HCT116 (cell line): ENCODE results near the gene TLE7. TPM values are rescaled to one million over a fixed set of nuclear protein-coding genes. Genes with fewer than 3 reads are reported as not detected.

Experiments
- ATAC-seq: fragments of 200-7000 bp; cut with Tn5 transposase; 2 replicates; pipeline ENCODE4 v1.9.1; 2020; ENCODE audit warnings: mild to moderate bottlenecking, moderate library complexity
- BruUV-seq: library from RNA; stranded (reverse); fragments of 400-500 nt; replicated peaks from 2 replicates; lab custom pipeline; 2021; lab: Mats Ljungman, UMichigan
- CTCF ChIA-PET: fragments of 300-600 bp; sonication (Branson Sonifier 250); formaldehyde crosslinking; loops from one replicate; lab custom pipeline; 2021; ENCODE audit warnings: antibody characterized with exemption; lab: Charles Lee
- POLR2A ChIA-PET: fragments of 300-600, 350-600 bp; sonication (Branson Sonifier 250); formaldehyde crosslinking; loops from one replicate; lab custom pipeline; 2021; ENCODE audit warnings: antibody characterized with exemption; lab: Charles Lee
- RAD21 ChIA-PET, 2 experiments: fragments of 300-600 bp; sonication (Branson Sonifier 250); formaldehyde crosslinking; loops; one replicate each; lab custom pipeline; 2023; ENCODE audit warnings: low total read pairs in 2 of 2; ENCODE audit not compliant: uncharacterized antibody in 2 of 2, unreplicated experiment in 2 of 2, low non-redundant PET in 1 of 2; lab: Charles Lee
- DNase-seq: peaks from one replicate; pipeline ENCODE4 v3.0.0-alpha.2; 2010; ENCODE audit warnings: low read depth, low spot score
- H2AFZ ChIP-seq: fragments of 200-600 bp; shearing (Covaris generic), sonication (generic); 2 replicates; pipeline ENCODE4 v1.6.1; 2017; ENCODE audit warnings: low read depth, mixed run types, mixed read lengths, antibody characterized with exemption, low read length; ENCODE audit not compliant: poor library complexity, severe bottlenecking
- H3K27ac ChIP-seq: 2 replicates; pipeline ENCODE4 v1.5.1; 2012; ENCODE audit warnings: low read depth, low read length
- H3K27me3 ChIP-seq: fragments of 200-600 bp; sonication (generic); 2 replicates; pipeline ENCODE4 v1.6.1; 2016; ENCODE audit warnings: mixed run types, low read length, mixed read lengths; ENCODE audit not compliant: insufficient read depth
- H3K36me3 ChIP-seq, 2 experiments: fragments of 200-500 bp in 1 of 2; fragments of 200-600 bp in 1 of 2; sonication (Bioruptor generic) in 1 of 2; sonication (generic) in 1 of 2; 2 replicates each; pipeline versions ENCODE4 v1.5.1 to v1.6.1; 2014 to 2016; ENCODE audit warnings: low read length in 2 of 2, inconsistent platforms in 1 of 2, mixed read lengths in 1 of 2, mixed run types in 1 of 2; ENCODE audit not compliant: insufficient read depth in 2 of 2, control insufficient read depth in 1 of 2
- H3K4me1 ChIP-seq, 2 experiments: fragments of 200-600 bp in 1 of 2; sonication (generic) in 1 of 2; 2 replicates each; pipeline versions ENCODE4 v1.5.1 to v1.6.1; 2012 to 2017; ENCODE audit warnings: low read length in 2 of 2, inconsistent platforms in 1 of 2, mild to moderate bottlenecking in 1 of 2, mixed read lengths in 1 of 2, mixed run types in 1 of 2, moderate library complexity in 1 of 2; ENCODE audit not compliant: insufficient read depth in 2 of 2, control insufficient read depth in 1 of 2
- H3K4me2 ChIP-seq: fragments of 200-600 bp; sonication (generic); 2 replicates; pipeline ENCODE4 v1.6.1; 2017; ENCODE audit warnings: mixed run types, low read length, mixed read lengths
- H3K4me3 ChIP-seq, 2 experiments: fragments of 200-600 bp in 1 of 2; sonication (generic) in 1 of 2; replicated peaks in 1 of 2; 2 replicates each; pipeline ENCODE4 v1.5.1; 2011 to 2016; ENCODE audit warnings: low read length in 2 of 2, control low read depth in 1 of 2, low read depth in 1 of 2, mild to moderate bottlenecking in 1 of 2, mixed read lengths in 1 of 2, mixed run types in 1 of 2
- H3K79me2 ChIP-seq: fragments of 200-600 bp; sonication (generic); 2 replicates; pipeline ENCODE4 v1.6.1; 2017; ENCODE audit warnings: mild to moderate bottlenecking, mixed run types, low read length, moderate library complexity, mixed read lengths; ENCODE audit not compliant: insufficient read depth
- H3K9ac ChIP-seq: fragments of 200-600 bp; sonication (generic); 2 replicates; pipeline ENCODE4 v1.6.1; 2016; ENCODE audit warnings: low read length, mixed read lengths
- H3K9me2 ChIP-seq: fragments of 200-600 bp; sonication (generic), shearing (Covaris generic); 2 replicates; pipeline ENCODE4 v1.6.1; 2017; ENCODE audit warnings: mixed run types, mild to moderate bottlenecking, moderate library complexity; ENCODE audit not compliant: insufficient read depth
- H3K9me3 ChIP-seq, 2 experiments: fragments of 200-500 bp in 1 of 2; fragments of 200-600 bp in 1 of 2; sonication (Bioruptor generic) in 1 of 2; sonication (generic) in 1 of 2; 2 replicates each; pipeline ENCODE4 v1.6.1; 2014 to 2017; ENCODE audit warnings: low read length in 2 of 2, mixed read lengths in 2 of 2, inconsistent platforms in 1 of 2, low read depth in 1 of 2, mild to moderate bottlenecking in 1 of 2, mixed run types in 1 of 2, moderate library complexity in 1 of 2; ENCODE audit not compliant: control insufficient read depth in 1 of 2, insufficient read depth in 1 of 2
- H4K20me1 ChIP-seq: fragments of 200-600 bp; sonication (generic), shearing (Covaris generic); 2 replicates; pipeline ENCODE4 v1.6.1; 2017; ENCODE audit warnings: mixed run types, mild to moderate bottlenecking, moderate library complexity; ENCODE audit not compliant: insufficient read depth
- ATF3 ChIP-seq: IDR thresholded peaks from 2 replicates; pipeline ENCODE4 v1.6.1; 2012
- CBX3 ChIP-seq: IDR thresholded peaks from 2 replicates; pipeline ENCODE4 v1.6.1; 2012; ENCODE audit warnings: low read depth
- CEBPB ChIP-seq: IDR thresholded peaks from 2 replicates; pipeline ENCODE4 v1.6.1; 2012; ENCODE audit warnings: low read depth
- CTCF ChIP-seq, 3 experiments: fragments of 200-600 bp in 1 of 3; sonication (generic) in 1 of 3; IDR thresholded peaks in 2 of 3; conservative IDR thresholded peaks in 1 of 3; 2 replicates each; pipeline ENCODE4 v1.5.1; 2012 to 2017; ENCODE audit warnings: low read depth in 2 of 3, low read length in 2 of 3, antibody characterized with exemption in 1 of 3, borderline replicate concordance in 1 of 3, control low read depth in 1 of 3, mild to moderate bottlenecking in 1 of 3, mixed read lengths in 1 of 3, mixed run types in 1 of 3, moderate library complexity in 1 of 3; ENCODE audit not compliant: insufficient read depth in 1 of 3
- EZH2 ChIP-seq: fragments of 200-600 bp; sonication (generic); IDR thresholded peaks from 2 replicates; pipeline ENCODE4 v1.6.1; 2017; ENCODE audit warnings: antibody characterized with exemption, mixed run types
- EZH2phosphoT487 ChIP-seq: fragments of 200-600 bp; IDR thresholded peaks from 2 replicates; pipeline ENCODE4 v1.6.1; 2018; ENCODE audit warnings: antibody characterized with exemption, borderline replicate concordance
- FOSL1 ChIP-seq: IDR thresholded peaks from 2 replicates; pipeline ENCODE4 v1.6.1; 2012; ENCODE audit warnings: low read depth
- JUND ChIP-seq: IDR thresholded peaks from 2 replicates; pipeline ENCODE4 v1.6.1; 2012
- MAX ChIP-seq: IDR thresholded peaks from 2 replicates; pipeline ENCODE4 v1.6.1; 2012
- POLR2A ChIP-seq: IDR thresholded peaks from 2 replicates; pipeline ENCODE4 v1.7.0; 2011; ENCODE audit warnings: borderline replicate concordance; ENCODE audit not compliant: insufficient read depth, insufficient read length; ENCODE audit errors: extremely low read depth
- POLR2AphosphoS5 ChIP-seq: IDR thresholded peaks from 2 replicates; pipeline ENCODE4 v1.6.1; 2011; ENCODE audit warnings: mild to moderate bottlenecking, low read depth, low read length, moderate library complexity
- RAD21 ChIP-seq: IDR thresholded peaks from 2 replicates; pipeline ENCODE4 v1.6.1; 2012; ENCODE audit warnings: low read depth, mild to moderate bottlenecking
- REST ChIP-seq: IDR thresholded peaks from 2 replicates; pipeline ENCODE4 v1.6.1; 2012; ENCODE audit warnings: low read depth
- SIN3A ChIP-seq: IDR thresholded peaks from 2 replicates; pipeline ENCODE4 v1.6.1; 2012; ENCODE audit warnings: low read depth
- SP1 ChIP-seq: IDR thresholded peaks from 2 replicates; pipeline ENCODE4 v1.6.1; 2012; ENCODE audit warnings: low read depth
- SRF ChIP-seq: IDR thresholded peaks from 2 replicates; pipeline ENCODE4 v1.6.1; 2012; ENCODE audit warnings: low read depth
- TCF7L2 ChIP-seq: IDR thresholded peaks from 2 replicates; pipeline ENCODE4 v1.7.0; 2011; ENCODE audit warnings: borderline replicate concordance, inconsistent platforms; ENCODE audit not compliant: insufficient read depth, insufficient read length; ENCODE audit errors: extremely low read depth
- ZBTB33 ChIP-seq: IDR thresholded peaks from 2 replicates; pipeline ENCODE4 v1.6.1; 2011; ENCODE audit warnings: mild to moderate bottlenecking, low read length, moderate library complexity; ENCODE audit not compliant: insufficient replicate concordance; ENCODE audit errors: extremely low read depth
- intact Hi-C: fragments of 100-400 bp; cut with micrococcal nuclease; formaldehyde crosslinking; loops from 2 replicates; pipeline ENCODE4 v1.10.0; 2022
- total RNA-seq: library from RNA; stranded (reverse); gene quantifications from one replicate; pipeline ENCODE4 v1.2.1, GENCODE V29; 2021; ENCODE audit not compliant: unreplicated experiment

The TLE7 gene
- total RNA-seq, 1 experiment from 2014 or later = not detected

- RAD21 ChIA-PET = no interaction called here
- H3K9me2 ChIP-seq = no peaks in the 10 kb centered on the region
- intact Hi-C loops = no loop called here
- DNase-seq = no peak
- H2AFZ ChIP-seq = no peak overlapping the region
- H3K27ac ChIP-seq = no peak overlapping the region
- H4K20me1 ChIP-seq = no peaks in the 10 kb centered on the region
- TF ChIP-seq FOSL1 = no peak
- TF ChIP-seq EZH2phosphoT487 = no peak
- no peak for TF ChIP-seq SP1
- TF ChIP-seq MAX = no peak
- no peak for TF ChIP-seq CBX3
- TF ChIP-seq RAD21 = no peak
- no peak for TF ChIP-seq POLR2A
- no peak for TF ChIP-seq CTCF (IDR thresholded peaks at IDR 0.05 in 2 of 3, conservative IDR thresholded peaks at IDR 0.05 in 1 of 3; ENCODE audit: borderline replicate concordance in 1 of 3, insufficient read depth in 1 of 3, low read depth in 2 of 3, low read length in 2 of 3)
- TF ChIP-seq SRF = no peak
- no peak for TF ChIP-seq ATF3
- no peak for TF ChIP-seq ZBTB33
- TF ChIP-seq TCF7L2 = no peak
- no peak for TF ChIP-seq CEBPB
- TF ChIP-seq REST = no peak
- TF ChIP-seq EZH2 = no peak
- no peak for TF ChIP-seq POLR2AphosphoS5
- TF ChIP-seq JUND = no peak
- TF ChIP-seq SIN3A = no peak
- TF ChIP-seq, all 23 proteins: peak for 0
- CTCF ChIA-PET = no interaction called here
- Histone ChIP-seq H3K4me3 (no peak overlapping the region), H3K9ac (no peak overlapping the region), H3K4me1 (no peaks in the 10 kb centered on the region), H3K79me2 (no peaks in the 10 kb centered on the region), H3K36me3 (no peaks in the 10 kb centered on the region), H3K9me3 (no peaks in the 10 kb centered on the region), H3K27me3 (no peaks in the 10 kb centered on the region), H3K4me2 (no peak overlapping the region)
- no TSS peak for BruUV-seq
- POLR2A ChIA-PET = no interaction called here
- ATAC-seq = no peak
Measured at GRCh38 chr16:71389330-71389729, 52.5 kb downstream of the TLE7 start.
